H1 (cell line): ENCODE data around the gene UMPS. TPM values are rescaled to one million over a fixed set of nuclear protein-coding genes. Genes with fewer than 3 reads are reported as not detected.

Experiments
- CTCF ChIA-PET: fragments of 300-600 bp; sonication (Branson Sonifier 250); formaldehyde crosslinking; loops from one replicate; lab custom pipeline; 2021; ENCODE audit not compliant: partially characterized antibody; lab: Charles Lee
- POLR2A ChIA-PET: fragments of 300-600 bp; sonication (Branson Sonifier 250); formaldehyde crosslinking; loops from one replicate; lab custom pipeline; 2021; ENCODE audit warnings: inconsistent platforms; ENCODE audit not compliant: partially characterized antibody; lab: Charles Lee
- DNase-seq, 2 experiments: peaks; one replicate each; pipeline versions ENCODE4 v3.0.0 to v3.0.0-alpha.2; 2010 to 2022; ENCODE audit warnings: low spot score in 2 of 2, low read depth in 1 of 2, mixed read lengths in 1 of 2
- FAIRE-seq: peaks from 2 replicates; lab custom pipeline; 2011; peaks lifted over from hg19 to GRCh38; lab: Jason Lieb, UNC
- H2AFZ ChIP-seq: 2 replicates; pipeline ENCODE4 v1.8.1; 2012; ENCODE audit warnings: low read length, inconsistent platforms
- H2AK5ac ChIP-seq: 2 replicates; pipeline ENCODE4 v1.6.1; 2013; ENCODE audit warnings: low read depth, low read length
- H2BK120ac ChIP-seq: replicated peaks from 2 replicates; pipeline ENCODE3; 2013; ENCODE audit warnings: low read depth, low read length, inconsistent platforms
- H2BK12ac ChIP-seq: 2 replicates; pipeline ENCODE4 v1.6.1; 2013; ENCODE audit warnings: low read depth, low read length
- H2BK15ac ChIP-seq: 2 replicates; pipeline ENCODE4 v1.6.1; 2013; ENCODE audit warnings: low read length
- H2BK20ac ChIP-seq: 2 replicates; pipeline ENCODE4 v1.6.1; 2013; ENCODE audit warnings: low read length
- H2BK5ac ChIP-seq: 2 replicates; pipeline ENCODE4 v1.6.1; 2013; ENCODE audit warnings: low read depth, low read length
- H3K14ac ChIP-seq: 2 replicates; pipeline ENCODE4 v1.6.1; 2013; ENCODE audit warnings: inconsistent platforms; ENCODE audit not compliant: insufficient read length
- H3K18ac ChIP-seq: 2 replicates; pipeline ENCODE4 v1.6.1; 2013; ENCODE audit warnings: low read length; ENCODE audit errors: extremely low read depth
- H3K23ac ChIP-seq: 2 replicates; pipeline ENCODE4 v1.6.1; 2013; ENCODE audit warnings: inconsistent platforms; ENCODE audit not compliant: insufficient read length
- H3K23me2 ChIP-seq: 2 replicates; pipeline ENCODE4 v1.6.1; 2013; ENCODE audit warnings: low read depth, low read length
- H3K27ac ChIP-seq: 2 replicates; pipeline ENCODE4 v1.6.1; 2011; ENCODE audit warnings: low read depth, low read length, inconsistent platforms
- H3K27me3 ChIP-seq, 4 experiments: replicated peaks in 1 of 4; 1 replicate in 1 of 4; 2 replicates in 3 of 4; pipeline versions ENCODE4 v1.6.1 to v1.8.1; 2011 to 2013; ENCODE audit warnings: low read length in 3 of 4, mild to moderate bottlenecking in 3 of 4, inconsistent platforms in 2 of 4, mixed read lengths in 2 of 4, moderate library complexity in 1 of 4; ENCODE audit not compliant: control insufficient read depth in 3 of 4, insufficient read depth in 3 of 4; ENCODE audit errors: extremely low read depth in 1 of 4
- H3K36me3 ChIP-seq, 4 experiments: 2 replicates each; pipeline versions ENCODE4 v1.6.1 to v1.8.1; 2011 to 2013; ENCODE audit warnings: mild to moderate bottlenecking in 4 of 4, low read length in 3 of 4, moderate library complexity in 2 of 4, control low read depth in 1 of 4, inconsistent platforms in 1 of 4; ENCODE audit not compliant: insufficient read depth in 4 of 4, control insufficient read depth in 2 of 4
- H3K4ac ChIP-seq: replicated peaks from 2 replicates; pipeline ENCODE3; 2013; ENCODE audit warnings: low read length, low read depth, mixed read lengths, inconsistent platforms; ENCODE audit not compliant: insufficient read length
- H3K4me1 ChIP-seq, 4 experiments: replicated peaks in 1 of 4; 1 replicate in 1 of 4; 2 replicates in 3 of 4; pipeline versions ENCODE4 v1.6.1 to v1.8.1; 2011 to 2013; ENCODE audit warnings: low read length in 3 of 4, inconsistent platforms in 2 of 4, mixed read lengths in 1 of 4; ENCODE audit not compliant: insufficient read depth in 4 of 4, control insufficient read depth in 3 of 4
- H3K4me2 ChIP-seq, 2 experiments: 2 replicates each; pipeline versions ENCODE4 v1.6.1 to v1.8.1; 2011 to 2013; ENCODE audit warnings: low read depth in 2 of 2, low read length in 2 of 2, control low read depth in 1 of 2, inconsistent platforms in 1 of 2, mild to moderate bottlenecking in 1 of 2; ENCODE audit not compliant: insufficient read depth in 1 of 2
- H3K4me3 ChIP-seq, 4 experiments: fragments of 200-600, 300-600 bp in 1 of 4; sonication (generic), shearing (Covaris generic), sonication (Bioruptor Twin) in 1 of 4; 2 replicates each; pipeline versions ENCODE4 v1.5.1 to v1.8.1; 2011 to 2016; ENCODE audit warnings: low read length in 4 of 4, low read depth in 3 of 4, control low read depth in 2 of 4, inconsistent platforms in 2 of 4, mild to moderate bottlenecking in 2 of 4, mixed read lengths in 1 of 4, moderate library complexity in 1 of 4; ENCODE audit not compliant: insufficient read depth in 2 of 4; ENCODE audit errors: extremely low read depth in 1 of 4
- H3K56ac ChIP-seq: replicated peaks from 2 replicates; pipeline ENCODE3; 2013; ENCODE audit warnings: low read depth, mild to moderate bottlenecking, mixed read lengths, low read length, inconsistent platforms; ENCODE audit not compliant: insufficient read length
- H3K79me1 ChIP-seq: 2 replicates; pipeline ENCODE4 v1.6.1; 2013; ENCODE audit warnings: low read depth, low read length, control low read depth
- H3K79me2 ChIP-seq, 2 experiments: 2 replicates each; pipeline versions ENCODE4 v1.6.1 to v1.8.1; 2012 to 2013; ENCODE audit warnings: low read length in 2 of 2, mild to moderate bottlenecking in 2 of 2, inconsistent platforms in 1 of 2; ENCODE audit not compliant: insufficient read depth in 2 of 2, control insufficient read depth in 1 of 2
- H3K9ac ChIP-seq, 4 experiments: replicated peaks in 1 of 4; 1 replicate in 1 of 4; 2 replicates in 3 of 4; pipeline versions ENCODE4 v1.6.1 to v1.8.1; 2011 to 2013; ENCODE audit warnings: low read depth in 3 of 4, low read length in 3 of 4, control low read depth in 2 of 4, mild to moderate bottlenecking in 2 of 4, moderate library complexity in 2 of 4, inconsistent platforms in 1 of 4; ENCODE audit errors: extremely low read depth in 1 of 4
- H3K9me3 ChIP-seq, 2 experiments: 2 replicates each; pipeline versions ENCODE4 v1.6.1 to v1.8.1; 2012 to 2013; ENCODE audit warnings: mild to moderate bottlenecking in 2 of 2, moderate library complexity in 2 of 2, control low read depth in 1 of 2, inconsistent platforms in 1 of 2, low read depth in 1 of 2, low read length in 1 of 2, mixed read lengths in 1 of 2; ENCODE audit not compliant: insufficient read depth in 2 of 2
- H4K20me1 ChIP-seq, 2 experiments: replicated peaks in 1 of 2; 2 replicates each; pipeline versions ENCODE3 to v1.8.1; 2011 to 2013; ENCODE audit warnings: inconsistent platforms in 2 of 2, low read length in 2 of 2, mild to moderate bottlenecking in 1 of 2; ENCODE audit not compliant: insufficient read depth in 2 of 2, control insufficient read depth in 1 of 2
- H4K5ac ChIP-seq: 2 replicates; pipeline ENCODE4 v1.6.1; 2013; ENCODE audit warnings: low read length, low read depth, mixed read lengths, inconsistent platforms; ENCODE audit not compliant: insufficient read length
- H4K8ac ChIP-seq: 2 replicates; pipeline ENCODE4 v1.8.0; 2013; ENCODE audit warnings: mild to moderate bottlenecking, moderate library complexity, low read length, inconsistent platforms; ENCODE audit not compliant: insufficient read depth; ENCODE audit errors: extremely low read depth
- H4K91ac ChIP-seq: replicated peaks from 2 replicates; pipeline ENCODE3; 2013; ENCODE audit warnings: low read length, mixed read lengths, inconsistent platforms; ENCODE audit not compliant: insufficient read length
- PHF8 ChIP-seq: fragments of 200-600 bp; sonication (generic); conservative IDR thresholded peaks from 2 replicates; pipeline ENCODE4 v1.7.1; 2012; ENCODE audit warnings: low read depth, mild to moderate bottlenecking, inconsistent platforms, low read length, moderate library complexity
- RFX5 ChIP-seq: IDR thresholded peaks from 2 replicates; pipeline ENCODE4 v1.6.1; 2011; ENCODE audit warnings: low read depth, low read length, improper control_type of control experiment, borderline replicate concordance
- YY1 ChIP-seq: IDR thresholded peaks from 2 replicates; pipeline ENCODE4 v1.6.1; 2011; ENCODE audit warnings: low read depth, mild to moderate bottlenecking, low read length
- WGBS, 2 experiments: shearing (Covaris generic) in 1 of 2; methylation state at CpG; one replicate each; pipeline versions ENCODE4 v1.1.6 to v1.1.7; 2013 to 2015; ENCODE audit warnings: low lambda C conversion rate in 2 of 2, mixed read lengths in 2 of 2, inconsistent platforms in 1 of 2, low coverage in 1 of 2, missing lambda C conversion rate in 1 of 2; ENCODE audit not compliant: insufficient replicate concordance in 2 of 2, insufficient coverage in 1 of 2, insufficient read length in 1 of 2; ENCODE audit errors: extremely low coverage in 1 of 2, missing lambda C conversion rate in 1 of 2; 5-methylcytosine and 5-hydroxymethylcytosine counted together
- polyA plus RNA-seq, 7 experiments: library from polyadenylated mRNA; depleted of rRNA in 3 of 7; stranded (reverse) in 5 of 7; unstranded in 2 of 7; fragments of >200 nt in 5 of 7; fragments of 200-250 nt in 2 of 7; gene quantifications; 1 replicate in 5 of 7; 2 replicates in 1 of 7; 4 replicates in 1 of 7; pipeline versions ENCODE4 v1.2.1 to v1.2.3, GENCODE V29; 2011 to 2013; ENCODE audit warnings: missing spikeins in 2 of 7, mixed read lengths in 2 of 7
- total RNA-seq: library from RNA; stranded (reverse); fragmentation: NEBNext Ultra II Directional; extraction: Animal tissue kit (Norgen Biotek cat#: 25700); gene quantifications from 2 replicates; pipeline ENCODE4 v1.2.1, GENCODE V29; 2021

The UMPS gene
- total and polyA plus RNA-seq, 2 of the 8 experiments (the other 6 are each of a cell fraction or from before 2014, with no cell fraction given): 32.8 to 59.0 TPM

DNA sequence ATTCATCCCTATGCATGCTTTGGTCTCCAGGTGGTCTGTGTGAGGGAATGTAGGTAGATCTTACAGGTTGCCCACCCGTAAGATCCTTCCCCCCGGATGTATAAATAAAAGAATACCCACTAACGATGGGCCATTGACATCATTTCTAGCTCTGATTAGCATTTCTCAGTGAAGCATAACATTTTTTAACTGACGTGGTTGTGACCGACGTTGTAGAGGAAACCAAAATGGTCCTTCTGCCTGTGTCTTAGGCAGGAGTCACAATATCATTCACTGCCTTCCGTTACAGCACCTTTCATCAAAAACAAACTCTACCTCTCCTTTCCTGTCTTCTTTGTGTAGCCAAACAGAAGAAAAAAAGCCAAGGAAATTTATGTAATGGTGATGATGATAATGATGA lies 27.3 kb upstream of the UMPS start:
- no peak overlapping the region for H3K14ac ChIP-seq
- TF ChIP-seq RFX5 (no peak), YY1 (no peak), PHF8 (no peak)
- H3K9ac ChIP-seq: no peak overlapping the region
- H2BK20ac ChIP-seq: no peak overlapping the region
- H2BK5ac ChIP-seq: no peak overlapping the region
- ChIA-PET POLR2A (no interaction called here), CTCF (interaction anchor here (1.0 to 1.4 kb wide), 3 partner anchors 14 to 137 kb away, joined by 3 to 6 read pairs (median 3); no protein-coding TSS in a partner anchor)
- no peaks in the 10 kb centered on the region for H3K27me3 ChIP-seq
- H3K4me2 ChIP-seq: no peak overlapping the region
- H3K18ac ChIP-seq: no peak overlapping the region
- no peak overlapping the region for H4K8ac ChIP-seq
- H3K27ac ChIP-seq: no peak overlapping the region
- no peak overlapping the region for H3K56ac ChIP-seq
- no peak overlapping the region for H3K4me3 ChIP-seq
- FAIRE-seq (no peak), DNase-seq (no peak)
- H4K91ac ChIP-seq: no peak overlapping the region
- H3K23ac ChIP-seq: no peak overlapping the region
- H2AK5ac ChIP-seq: no peak overlapping the region
- no peak overlapping the region for H2BK120ac ChIP-seq
- H4K5ac ChIP-seq: no peak overlapping the region
- H2BK15ac ChIP-seq: no peak overlapping the region
- no peaks in the 10 kb centered on the region for H3K36me3 ChIP-seq
- H3K79me1 ChIP-seq: no peaks in the 10 kb centered on the region
- no peak overlapping the region for H2AFZ ChIP-seq
- H3K23me2 ChIP-seq: peaks cover 2% of the 10 kb centered on the region; the same call in 1 of the 2 replicates
- WGBS, 2 experiments: 79% methylated on average over 7 of the region's 7 CpGs; no CpG with 5 or more reads in 1 of the 2 experiments
- no peaks in the 10 kb centered on the region for H4K20me1 ChIP-seq
- peaks cover 0 to 2% (median 0%) of the 10 kb centered on the region in 4 experiments; a peak in 2 of 7 replicates for H3K4me1 ChIP-seq
- H3K9me3 ChIP-seq: no peaks in the 10 kb centered on the region
- H2BK12ac ChIP-seq: no peak overlapping the region
- H3K79me2 ChIP-seq: no peaks in the 10 kb centered on the region
- H3K4ac ChIP-seq: no peak overlapping the region
